ENCODE results near the gene ALDH6A1. TPM values are rescaled to one million over a fixed set of nuclear protein-coding genes. Genes with fewer than 3 reads are reported as not detected.

ALDH6A1 gene
- total RNA-seq, 2 experiments from 2014 or later = 25.0 to 25.7 TPM

- no peak for DNase-seq
- Mint-ChIP-seq H3K27ac (peak overlapping the region; percentile 98), H3K27me3 (no peaks in the 10 kb centered on the region), H3K4me3 (peak overlapping the region; percentile 100), H3K36me3 (peaks cover 4% of the 10 kb centered on the region), H3K4me1 (ENCODE audit: low read depth) (peaks cover 35% of the 10 kb centered on the region), H3K9me3 (no peaks in the 10 kb centered on the region)
- intact Hi-C loops (cut with micrococcal nuclease) = loop anchor here (1.0 to 10.0 kb wide), 10 partner anchors 65 to 1026 kb away; partner anchors contain the start of genes AREL1, BBOF1, COQ6 and ENTPD5
- CTCF ChIA-PET = interaction anchor here (1.0 to 2.0 kb wide), 2 partner anchors 60 to 168 kb away, joined by 3 to 7 read pairs; no protein-coding TSS in a partner anchor
- POLR2A ChIA-PET = interaction anchor here (1.3 kb wide), 1 partner anchor 471 kb away, joined by 3 read pairs; the partner anchor contains the start of gene ACOT6
Measured at GRCh38 chr14:74083784-74084276, 423 bp downstream of the ALDH6A1 start.

GRCh38 chr14:74083161-74083560, 1.1 kb downstream of the ALDH6A1 start:
- Mint-ChIP-seq H3K36me3 (peaks cover 2% of the 10 kb centered on the region), H3K4me1 (ENCODE audit: low read depth) (peaks cover 31% of the 10 kb centered on the region), H3K27ac (no peak overlapping the region), H3K27me3 (no peaks in the 10 kb centered on the region), H3K9me3 (no peaks in the 10 kb centered on the region), H3K4me3 (peak overlapping the region; percentile 100)
- no peak for DNase-seq
- POLR2A ChIA-PET = no interaction called here
- intact Hi-C loops (cut with micrococcal nuclease) = loop anchor here (5.0 to 10.0 kb wide), 3 partner anchors 172 to 629 kb away; partner anchors contain the start of genes AREL1 and FCF1
- CTCF ChIA-PET = interaction anchor here (2.0 kb wide), 1 partner anchor 169 kb away, joined by 7 read pairs; no protein-coding TSS in a partner anchor

GRCh38 chr14:74081491-74081890, 2.8 kb downstream of the ALDH6A1 start:
- Mint-ChIP-seq H3K27me3 (no peaks in the 10 kb centered on the region), H3K4me1 (ENCODE audit: low read depth) (peaks cover 26% of the 10 kb centered on the region), H3K27ac (no peak overlapping the region), H3K9me3 (no peaks in the 10 kb centered on the region), H3K36me3 (no peaks in the 10 kb centered on the region), H3K4me3 (no peak overlapping the region)
- DNase-seq = no peak
- intact Hi-C loops (cut with micrococcal nuclease) = loop anchor here (5.0 to 10.0 kb wide), 3 partner anchors 173 to 631 kb away; partner anchors contain the start of genes AREL1 and FCF1
- CTCF ChIA-PET = no interaction called here
- POLR2A ChIA-PET = no interaction called here

- ChIA-PET CTCF (no interaction called here), POLR2A (no interaction called here)
- Mint-ChIP-seq H3K36me3 (no peaks in the 10 kb centered on the region), H3K27me3 (no peaks in the 10 kb centered on the region), H3K4me1 (ENCODE audit: low read depth) (peaks cover 21% of the 10 kb centered on the region), H3K4me3 (no peak overlapping the region), H3K9me3 (no peaks in the 10 kb centered on the region), H3K27ac (no peak overlapping the region)
- intact Hi-C loops (cut with micrococcal nuclease) = loop anchor here (5.0 to 10.0 kb wide), 3 partner anchors 174 to 631 kb away; partner anchors contain the start of genes AREL1 and FCF1
- DNase-seq = no peak
Measured at GRCh38 chr14:74080820-74081460, 3.3 kb downstream of the ALDH6A1 start.

GRCh38 chr14:74077401-74077800, 6.9 kb downstream of the ALDH6A1 start:
- no peak overlapping the region for H3K4me3 Mint-ChIP-seq
- ChIA-PET CTCF (no interaction called here), POLR2A (interaction anchor here (0.6 to 1.1 kb wide), 2 partner anchors 58 to 128 kb away, joined by 3 to 7 read pairs; partner anchors contain the start of genes BBOF1, ENTPD5 and FAM161B)
- no peak overlapping the region for H3K27ac Mint-ChIP-seq
- intact Hi-C loops (cut with micrococcal nuclease) = no loop called here
- H3K4me1 Mint-ChIP-seq (ENCODE audit: low read depth) = no peaks in the 10 kb centered on the region
- H3K36me3 Mint-ChIP-seq = peaks cover 3% of the 10 kb centered on the region
- DNase-seq = no peak
- no peaks in the 10 kb centered on the region for H3K9me3 Mint-ChIP-seq
- H3K27me3 Mint-ChIP-seq = no peaks in the 10 kb centered on the region

GRCh38 chr14:74065746-74066575, 18.3 kb downstream of the ALDH6A1 start:
- DNase-seq = no peak
- no peak overlapping the region for H3K4me3 Mint-ChIP-seq
- H3K27ac Mint-ChIP-seq = no peak overlapping the region
- no peaks in the 10 kb centered on the region for H3K4me1 Mint-ChIP-seq (ENCODE audit: low read depth)
- H3K9me3 Mint-ChIP-seq = no peaks in the 10 kb centered on the region
- intact Hi-C loops (cut with micrococcal nuclease) = no loop called here
- no peaks in the 10 kb centered on the region for H3K27me3 Mint-ChIP-seq
- POLR2A ChIA-PET = no interaction called here
- CTCF ChIA-PET = interaction anchor here (1.6 kb wide), 1 partner anchor 27 kb away, joined by 3 read pairs; no protein-coding TSS in a partner anchor
- peaks cover 17% of the 10 kb centered on the region for H3K36me3 Mint-ChIP-seq

- CTCF ChIA-PET = no interaction called here
- no peak overlapping the region for H3K27ac Mint-ChIP-seq
- H3K36me3 Mint-ChIP-seq = peaks cover 19% of the 10 kb centered on the region
- H3K4me1 Mint-ChIP-seq (ENCODE audit: low read depth) = no peaks in the 10 kb centered on the region
- POLR2A ChIA-PET = no interaction called here
- DNase-seq = no peak
- intact Hi-C loops (cut with micrococcal nuclease) = no loop called here
- H3K9me3 Mint-ChIP-seq = no peaks in the 10 kb centered on the region
- H3K4me3 Mint-ChIP-seq = no peak overlapping the region
- H3K27me3 Mint-ChIP-seq = no peaks in the 10 kb centered on the region
Measured at GRCh38 chr14:74064883-74065282, 19.4 kb downstream of the ALDH6A1 start.

GRCh38 chr14:74064426-74064825, 19.8 kb downstream of the ALDH6A1 start:
- Mint-ChIP-seq H3K36me3 (peaks cover 22% of the 10 kb centered on the region), H3K9me3 (no peaks in the 10 kb centered on the region), H3K4me3 (no peak overlapping the region), H3K4me1 (ENCODE audit: low read depth) (no peaks in the 10 kb centered on the region), H3K27ac (no peak overlapping the region), H3K27me3 (no peaks in the 10 kb centered on the region)
- POLR2A ChIA-PET = no interaction called here
- intact Hi-C loops (cut with micrococcal nuclease) = no loop called here
- CTCF ChIA-PET = no interaction called here
- DNase-seq = no peak

GRCh38 chr14:74062809-74063150, 21.5 kb downstream of the ALDH6A1 start:
- H3K4me1 Mint-ChIP-seq (ENCODE audit: low read depth) = no peaks in the 10 kb centered on the region
- no peak overlapping the region for H3K27ac Mint-ChIP-seq
- no peaks in the 10 kb centered on the region for H3K9me3 Mint-ChIP-seq
- POLR2A ChIA-PET = no interaction called here
- peaks cover 25% of the 10 kb centered on the region for H3K36me3 Mint-ChIP-seq
- H3K27me3 Mint-ChIP-seq = no peaks in the 10 kb centered on the region
- no peak for DNase-seq
- CTCF ChIA-PET = no interaction called here
- intact Hi-C loops (cut with micrococcal nuclease) = no loop called here
- H3K4me3 Mint-ChIP-seq = no peak overlapping the region

GRCh38 chr14:74049876-74050495, 34.3 kb downstream of the ALDH6A1 start:
- ChIA-PET CTCF (no interaction called here), POLR2A (no interaction called here)
- Mint-ChIP-seq H3K4me3 (no peak overlapping the region), H3K9me3 (no peaks in the 10 kb centered on the region), H3K27ac (no peak overlapping the region), H3K27me3 (no peaks in the 10 kb centered on the region), H3K36me3 (no peaks in the 10 kb centered on the region), H3K4me1 (ENCODE audit: low read depth) (no peaks in the 10 kb centered on the region)
- no peak for DNase-seq
- intact Hi-C loops (cut with micrococcal nuclease) = loop anchor here (10.0 kb wide), 1 partner anchor 335 kb away; the partner anchor contains the start of gene PNMA1

GRCh38 chr14:74048281-74048680, 36.0 kb downstream of the ALDH6A1 start:
- ChIA-PET POLR2A (no interaction called here), CTCF (no interaction called here)
- Mint-ChIP-seq H3K9me3 (no peaks in the 10 kb centered on the region), H3K4me1 (ENCODE audit: low read depth) (no peaks in the 10 kb centered on the region), H3K4me3 (no peak overlapping the region), H3K27ac (no peak overlapping the region), H3K27me3 (no peaks in the 10 kb centered on the region), H3K36me3 (no peaks in the 10 kb centered on the region)
- DNase-seq = no peak
- intact Hi-C loops (cut with micrococcal nuclease) = loop anchor here (10.0 kb wide), 1 partner anchor 333 kb away; the partner anchor contains the start of gene PNMA1

GRCh38 chr14:74045522-74045921, 38.7 kb downstream of the ALDH6A1 start:
- DNase-seq = no peak
- POLR2A ChIA-PET = no interaction called here
- Mint-ChIP-seq H3K36me3 (no peaks in the 10 kb centered on the region), H3K4me3 (no peak overlapping the region), H3K4me1 (ENCODE audit: low read depth) (no peaks in the 10 kb centered on the region), H3K27me3 (no peaks in the 10 kb centered on the region), H3K27ac (no peak overlapping the region), H3K9me3 (no peaks in the 10 kb centered on the region)
- CTCF ChIA-PET = no interaction called here
- intact Hi-C loops (cut with micrococcal nuclease) = loop anchor here (10.0 kb wide), 1 partner anchor 331 kb away; the partner anchor contains the start of gene PNMA1

Measured in activated CD4-positive, alpha-beta memory T cell treated with anti-CD3 and anti-CD28 coated beads for 36 hours (primary cell).